ENCODE measurements around the gene STXBP5L. TPM values are rescaled to one million over a fixed set of nuclear protein-coding genes. Genes with fewer than 3 reads are reported as not detected.
A peak's percentile ranks its signal among the peaks of the same experiment; 100 is the strongest.
"Not testable (repeated sequence)": the region's sequence is repeated elsewhere in the genome, so short reads cannot be mapped to it uniquely, and the experiment has no call there.

STXBP5L gene
- total RNA-seq, 2 donors from 2014 or later: not detected

DNA sequence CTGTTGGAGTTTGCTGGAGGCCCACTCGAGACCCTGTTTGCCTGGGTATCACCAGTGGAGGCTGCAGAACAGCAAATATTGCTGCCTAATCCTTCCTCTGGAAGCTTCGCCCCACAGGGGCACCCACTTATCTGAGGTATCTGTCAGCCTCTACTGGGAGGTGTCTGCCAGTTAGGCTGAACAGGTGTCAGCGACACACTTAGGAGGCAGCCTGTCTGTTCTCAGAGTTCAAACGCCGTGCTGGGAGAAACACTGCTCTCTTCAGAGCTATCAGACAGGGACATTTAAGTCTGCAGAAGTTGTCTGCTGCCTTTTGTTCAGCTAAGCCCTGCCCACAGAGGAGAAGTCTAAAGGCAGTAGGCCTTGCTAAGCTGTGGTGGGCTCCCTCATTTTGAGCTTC is 448.0 kb downstream of the STXBP5L start:
- H3K4me3 Mint-ChIP-seq; H3K27me3 Mint-ChIP-seq; H3K36me3 Mint-ChIP-seq; DNase-seq (ENCODE audit: low spot score); H3K27ac Mint-ChIP-seq; ATAC-seq; H3K4me1 Mint-ChIP-seq (ENCODE audit: low read depth in 2 of 2): not testable (repeated sequence)
- H3K9me3 Mint-ChIP-seq: peaks cover 35% of the 10 kb centered on the region

DNA sequence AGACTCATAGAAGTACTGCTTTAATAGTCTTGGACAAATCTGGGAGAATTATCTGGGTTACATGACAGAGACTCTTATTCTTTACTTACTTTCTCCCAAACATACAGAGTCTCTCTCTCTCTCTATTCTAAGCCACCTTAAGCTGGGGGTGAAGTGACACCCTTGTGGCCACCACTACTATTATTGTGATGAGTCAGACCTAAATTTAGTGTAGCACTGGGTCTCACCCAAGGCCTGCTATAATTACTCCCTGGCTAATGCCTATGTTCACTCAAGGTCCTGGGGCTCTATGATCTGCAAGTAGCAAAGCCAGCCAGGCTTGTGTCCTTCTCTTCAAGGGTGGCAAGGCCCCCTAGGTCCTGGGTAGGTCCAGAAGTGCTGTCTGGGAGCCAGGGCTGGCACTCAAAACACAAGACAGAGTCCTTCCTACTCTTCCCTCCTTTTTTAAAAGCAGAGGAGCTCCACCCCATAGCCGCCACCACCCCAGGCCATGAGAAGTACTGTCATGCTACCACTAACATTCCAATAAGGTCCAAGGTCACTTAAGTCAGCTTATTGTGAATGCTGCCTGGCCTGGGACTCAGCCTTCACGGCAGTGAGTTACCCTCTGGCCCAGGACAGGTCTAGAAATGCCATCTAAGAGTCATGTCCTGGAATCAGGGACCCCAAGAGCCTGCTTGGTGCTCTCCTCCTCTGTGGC is 454.2 kb downstream of the STXBP5L start:
- peaks cover 14% of the 10 kb centered on the region for H3K9me3 Mint-ChIP-seq

DNA sequence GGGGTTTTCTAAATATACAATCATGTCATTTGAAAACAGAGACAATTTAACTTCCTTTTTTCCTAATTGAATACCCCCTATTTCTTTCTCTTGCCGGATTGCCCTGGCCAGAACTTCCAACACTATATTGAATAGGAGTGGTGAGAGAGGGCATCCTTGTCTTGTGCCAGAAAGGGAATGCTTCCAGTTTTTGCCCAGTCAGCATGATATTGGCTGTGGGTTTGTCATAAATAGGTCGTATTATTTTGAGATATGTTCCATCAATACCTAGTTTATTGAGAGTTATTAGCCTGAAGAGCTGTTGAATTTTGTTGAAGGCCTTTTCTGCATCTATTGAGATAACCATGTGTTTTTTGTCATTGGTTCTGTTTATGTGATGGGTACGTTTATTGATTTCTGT is 480.3 kb downstream of the STXBP5L start:
- not testable (repeated sequence) for DNase-seq (ENCODE audit: low spot score); ATAC-seq; H3K36me3 Mint-ChIP-seq; H3K4me1 Mint-ChIP-seq (ENCODE audit: low read depth in 2 of 2); H3K27ac Mint-ChIP-seq; H3K4me3 Mint-ChIP-seq
- Mint-ChIP-seq H3K27me3 (peaks cover 0 to 16% of the 10 kb centered on the region in 2 donors), H3K9me3 (peaks cover 12% of the 10 kb centered on the region)

More for the DNA sequence above, 454.2 kb downstream of the STXBP5L start:
- no peak for ATAC-seq
- H3K4me1 Mint-ChIP-seq (ENCODE audit: low read depth in 2 of 2): no peaks in the 10 kb centered on the region
- no peaks in the 10 kb centered on the region for H3K36me3 Mint-ChIP-seq
- H3K4me3 Mint-ChIP-seq: no peak overlapping the region
- no peak overlapping the region for H3K27ac Mint-ChIP-seq
- peaks cover 0 to 6% of the 10 kb centered on the region in 2 donors for H3K27me3 Mint-ChIP-seq
- DNase-seq (ENCODE audit: low spot score): no peak

DNA sequence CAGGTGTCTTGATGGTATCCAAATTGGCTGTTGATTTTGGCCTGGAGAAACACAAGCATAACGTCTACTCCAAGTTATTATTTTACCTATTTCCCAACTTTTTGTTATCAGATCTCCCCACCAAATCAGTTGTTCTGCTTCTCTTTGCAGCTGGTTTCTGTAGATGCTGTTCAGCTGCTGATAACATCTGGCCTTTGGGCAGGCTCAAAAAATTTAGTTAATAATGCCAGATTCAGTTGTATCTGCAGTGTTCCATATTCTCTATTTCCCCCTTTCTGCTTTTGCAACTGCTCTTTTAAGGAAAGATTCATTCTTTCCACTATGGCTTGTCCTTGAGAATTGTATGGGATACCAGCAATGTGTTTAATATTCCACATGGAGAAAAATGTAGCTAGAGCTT is 488.0 kb downstream of the STXBP5L start:
- H3K36me3 Mint-ChIP-seq; DNase-seq (ENCODE audit: low spot score); H3K9me3 Mint-ChIP-seq; ATAC-seq; H3K27me3 Mint-ChIP-seq; H3K27ac Mint-ChIP-seq; H3K4me1 Mint-ChIP-seq (ENCODE audit: low read depth in 2 of 2); H3K4me3 Mint-ChIP-seq: not testable (repeated sequence)

DNA sequence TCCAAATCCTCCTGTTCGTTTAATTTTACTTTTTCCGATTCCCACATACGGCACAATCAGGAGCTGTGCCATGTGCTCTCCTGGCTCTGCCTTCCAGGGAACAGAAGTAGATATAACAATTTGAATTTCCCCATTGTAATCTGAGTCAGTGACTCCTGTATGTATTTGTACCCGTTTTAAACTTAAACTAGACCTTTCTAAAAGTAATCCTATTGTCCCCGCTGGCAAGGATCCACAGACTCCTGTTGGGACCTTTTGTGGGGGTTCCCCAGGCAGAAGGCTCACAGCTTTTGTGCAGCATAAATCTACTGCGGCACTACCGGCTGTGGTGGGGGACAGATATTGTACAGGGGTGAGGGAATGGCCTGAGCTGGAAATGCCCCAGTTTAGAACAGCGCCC is 490.0 kb downstream of the STXBP5L start:
- not testable (repeated sequence) for H3K27me3 Mint-ChIP-seq; H3K27ac Mint-ChIP-seq; H3K36me3 Mint-ChIP-seq; H3K4me3 Mint-ChIP-seq; DNase-seq (ENCODE audit: low spot score); ATAC-seq; H3K4me1 Mint-ChIP-seq (ENCODE audit: low read depth in 2 of 2); H3K9me3 Mint-ChIP-seq

DNA sequence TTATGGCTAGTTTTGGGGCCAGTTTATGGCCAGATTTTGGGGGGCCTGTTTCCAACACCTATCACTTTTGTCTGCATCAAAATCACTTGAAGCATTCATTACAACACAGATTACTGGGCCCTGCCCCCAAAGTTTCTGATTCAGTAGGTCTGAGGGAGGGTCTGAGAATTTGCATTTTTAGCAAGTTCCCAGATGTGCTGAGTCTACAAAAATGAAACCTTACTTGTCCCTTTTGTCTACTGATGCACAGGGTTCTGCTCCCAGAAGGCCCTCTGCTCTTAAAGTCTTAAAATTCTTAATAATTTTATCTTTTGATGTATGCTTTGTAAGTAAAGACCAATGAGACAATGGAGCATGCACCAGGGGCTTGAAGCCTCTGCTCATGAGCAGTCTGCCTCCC is 491.8 kb downstream of the STXBP5L start:
- Mint-ChIP-seq H3K36me3 (no peaks in the 10 kb centered on the region), H3K4me1 (ENCODE audit: low read depth in 2 of 2) (no peaks in the 10 kb centered on the region), H3K4me3 (no peak overlapping the region), H3K27ac (no peak overlapping the region), H3K9me3 (peaks cover 2% of the 10 kb centered on the region), H3K27me3 (peaks cover 5 to 7% of the 10 kb centered on the region in 2 donors)
- no peak for DNase-seq (ENCODE audit: low spot score)
- no peak for ATAC-seq

DNA sequence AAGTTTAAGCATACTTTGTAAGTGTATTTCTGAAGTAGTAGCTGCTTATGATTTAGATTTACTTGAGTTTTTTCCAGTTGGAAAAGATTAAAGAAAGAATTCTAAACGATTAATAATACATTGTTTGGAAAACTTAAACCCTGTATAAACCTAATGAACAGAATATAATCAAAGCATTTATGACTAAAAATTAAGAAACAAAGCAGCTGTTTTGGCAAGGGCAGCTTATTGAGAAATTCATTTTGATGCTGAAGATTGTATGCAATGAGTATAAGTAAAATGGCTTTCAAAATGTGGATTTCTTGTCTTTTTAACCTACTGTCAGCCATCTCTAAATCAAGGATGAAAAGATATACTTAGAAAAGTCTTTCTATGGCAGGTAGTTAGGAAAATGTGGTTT is 497.6 kb downstream of the STXBP5L start:
- H3K4me3 Mint-ChIP-seq: no peak overlapping the region
- ATAC-seq: no peak
- H3K36me3 Mint-ChIP-seq: no peaks in the 10 kb centered on the region
- no peak for DNase-seq (ENCODE audit: low spot score)
- no peaks in the 10 kb centered on the region for H3K9me3 Mint-ChIP-seq
- H3K27ac Mint-ChIP-seq: no peak overlapping the region
- no peaks in the 10 kb centered on the region for H3K4me1 Mint-ChIP-seq (ENCODE audit: low read depth in 2 of 2)
- H3K27me3 Mint-ChIP-seq: peaks cover 4 to 14% of the 10 kb centered on the region in 2 donors

DNA sequence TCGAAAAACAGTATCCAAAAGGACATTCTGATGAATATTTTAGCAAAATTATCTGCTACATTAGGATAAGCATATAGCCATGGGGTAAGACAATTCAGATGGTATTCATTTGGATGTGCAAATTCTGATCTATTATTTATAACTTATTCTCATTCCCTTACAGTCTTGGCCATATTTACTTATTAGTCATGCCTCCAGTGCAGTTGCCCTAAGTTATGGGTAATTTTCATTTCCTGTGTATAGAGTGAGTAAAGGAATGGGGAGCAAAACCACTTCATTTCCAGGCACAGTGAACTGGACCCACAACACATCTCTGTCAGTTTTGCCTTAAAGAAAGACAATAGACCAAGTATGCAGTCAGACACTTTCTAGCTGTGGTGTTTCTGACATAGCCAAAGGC is 503.5 kb downstream of the STXBP5L start:
- Mint-ChIP-seq H3K4me3 (no peak overlapping the region), H3K27me3 (peaks cover 4 to 10% of the 10 kb centered on the region in 2 donors), H3K27ac (no peak overlapping the region), H3K4me1 (ENCODE audit: low read depth in 2 of 2) (no peaks in the 10 kb centered on the region), H3K36me3 (no peaks in the 10 kb centered on the region), H3K9me3 (no peaks in the 10 kb centered on the region)
- no peak for ATAC-seq
- no peak for DNase-seq (ENCODE audit: low spot score)

DNA sequence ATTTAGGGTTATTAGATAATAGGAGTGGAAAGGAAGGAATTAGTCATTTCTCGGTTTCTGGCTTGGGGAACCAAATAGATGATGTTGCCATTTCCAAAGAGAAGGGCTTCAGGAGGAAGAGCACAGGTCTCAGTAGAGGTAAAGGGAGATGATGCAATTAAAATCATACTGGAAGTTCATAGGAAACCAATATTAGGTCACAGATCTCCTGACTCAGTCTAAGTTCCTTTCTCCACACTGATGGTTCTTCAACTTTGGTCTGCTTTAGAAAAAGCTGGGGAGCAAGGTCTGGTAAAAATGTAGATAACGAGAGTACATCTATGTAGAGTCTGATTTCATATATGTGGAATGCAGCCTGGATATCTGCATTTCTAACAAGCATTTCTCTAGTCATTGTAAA is 506.9 kb downstream of the STXBP5L start:
- H3K9me3 Mint-ChIP-seq: no peaks in the 10 kb centered on the region
- no peaks in the 10 kb centered on the region for H3K4me1 Mint-ChIP-seq (ENCODE audit: low read depth in 2 of 2)
- H3K27ac Mint-ChIP-seq: no peak overlapping the region
- no peaks in the 10 kb centered on the region for H3K27me3 Mint-ChIP-seq
- H3K4me3 Mint-ChIP-seq: no peak overlapping the region
- no peaks in the 10 kb centered on the region for H3K36me3 Mint-ChIP-seq
- no peak for ATAC-seq
- no peak for DNase-seq (ENCODE audit: low spot score)

DNA sequence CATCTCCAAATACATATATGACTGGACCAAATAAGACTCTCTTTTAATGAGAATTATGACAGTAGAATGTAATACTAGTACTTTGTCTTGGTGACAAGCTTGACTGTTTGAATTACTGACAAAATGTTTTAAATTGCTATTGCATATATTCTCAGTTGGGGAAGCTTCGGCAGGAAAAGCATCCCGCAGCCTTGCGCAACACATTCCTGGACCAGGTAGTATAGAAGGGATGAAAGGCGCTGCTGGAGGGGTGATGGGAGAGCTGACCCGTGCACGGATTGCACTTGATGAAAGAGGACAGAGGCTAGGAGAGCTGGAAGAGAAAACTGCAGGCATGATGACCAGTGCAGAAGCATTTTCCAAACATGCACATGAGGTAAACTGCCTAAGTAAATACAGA is 510.2 kb downstream of the STXBP5L start:
- Mint-ChIP-seq H3K27me3 (no peaks in the 10 kb centered on the region), H3K27ac (no peak overlapping the region), H3K4me3 (no peak overlapping the region), H3K9me3 (no peaks in the 10 kb centered on the region), H3K4me1 (ENCODE audit: low read depth in 2 of 2) (no peaks in the 10 kb centered on the region), H3K36me3 (no peaks in the 10 kb centered on the region)
- ATAC-seq (no peak), DNase-seq (ENCODE audit: low spot score) (no peak)

DNA sequence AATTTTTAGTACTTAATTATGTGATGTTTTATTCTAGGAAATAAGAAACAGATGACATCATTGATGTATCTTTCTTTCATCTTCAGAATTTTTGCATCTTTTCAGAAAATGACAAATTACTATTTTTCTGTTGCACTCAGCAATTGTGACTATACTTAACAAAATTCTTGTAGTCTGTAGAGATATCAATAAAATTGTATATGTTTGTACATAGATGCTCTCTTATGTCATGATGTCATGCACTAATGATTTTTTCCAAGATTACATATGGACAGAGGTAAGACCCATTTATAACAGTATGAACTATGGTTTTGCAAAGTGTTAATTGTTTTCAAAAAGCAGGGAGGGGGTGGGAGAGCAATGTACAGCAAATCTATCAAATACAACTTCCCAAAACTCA is 516.5 kb downstream of the STXBP5L start:
- Mint-ChIP-seq H3K4me3 (no peak overlapping the region), H3K9me3 (no peaks in the 10 kb centered on the region)

DNA sequence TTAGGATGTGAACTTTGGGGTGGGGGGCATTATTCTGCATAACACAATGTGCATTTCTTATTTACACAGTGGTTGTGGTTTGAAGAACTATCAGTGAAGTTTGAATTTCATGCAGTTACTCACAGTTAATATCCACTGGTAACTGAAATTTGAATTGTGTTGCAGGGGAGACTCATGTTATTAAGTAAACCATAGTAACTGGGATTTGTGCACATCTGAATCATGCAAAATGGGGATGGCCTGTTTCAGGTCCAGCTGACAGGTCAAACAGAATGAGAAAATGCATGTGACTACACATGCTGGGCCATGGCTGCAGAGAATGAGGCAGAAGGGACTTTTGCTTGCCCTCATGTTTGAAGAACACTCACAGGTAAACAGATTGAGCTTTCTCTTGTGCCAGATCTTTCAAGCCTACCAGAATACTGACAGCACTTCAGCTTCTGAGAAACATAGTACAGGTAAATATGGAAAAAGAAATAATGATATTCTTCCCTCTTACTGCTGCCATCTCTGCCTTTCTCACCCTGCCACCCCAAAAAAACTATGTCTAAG is 522.7 kb downstream of the STXBP5L start:
- Mint-ChIP-seq H3K4me1 (ENCODE audit: low read depth in 2 of 2) (peaks cover 9 to 12% of the 10 kb centered on the region in 2 donors), H3K27ac (no peak overlapping the region), H3K36me3 (peaks cover 10% of the 10 kb centered on the region), H3K4me3 (no peak overlapping the region), H3K27me3 (no peaks in the 10 kb centered on the region), H3K9me3 (no peaks in the 10 kb centered on the region)
- DNase-seq (ENCODE audit: low spot score) (no peak), ATAC-seq (no peak)

More for the DNA sequence above, 516.5 kb downstream of the STXBP5L start:
- no peak overlapping the region for H3K27ac Mint-ChIP-seq
- no peaks in the 10 kb centered on the region for H3K36me3 Mint-ChIP-seq
- DNase-seq (ENCODE audit: low spot score) (no peak), ATAC-seq (no peak)
- no peaks in the 10 kb centered on the region for H3K4me1 Mint-ChIP-seq (ENCODE audit: low read depth in 2 of 2)
- no peaks in the 10 kb centered on the region for H3K27me3 Mint-ChIP-seq

DNA sequence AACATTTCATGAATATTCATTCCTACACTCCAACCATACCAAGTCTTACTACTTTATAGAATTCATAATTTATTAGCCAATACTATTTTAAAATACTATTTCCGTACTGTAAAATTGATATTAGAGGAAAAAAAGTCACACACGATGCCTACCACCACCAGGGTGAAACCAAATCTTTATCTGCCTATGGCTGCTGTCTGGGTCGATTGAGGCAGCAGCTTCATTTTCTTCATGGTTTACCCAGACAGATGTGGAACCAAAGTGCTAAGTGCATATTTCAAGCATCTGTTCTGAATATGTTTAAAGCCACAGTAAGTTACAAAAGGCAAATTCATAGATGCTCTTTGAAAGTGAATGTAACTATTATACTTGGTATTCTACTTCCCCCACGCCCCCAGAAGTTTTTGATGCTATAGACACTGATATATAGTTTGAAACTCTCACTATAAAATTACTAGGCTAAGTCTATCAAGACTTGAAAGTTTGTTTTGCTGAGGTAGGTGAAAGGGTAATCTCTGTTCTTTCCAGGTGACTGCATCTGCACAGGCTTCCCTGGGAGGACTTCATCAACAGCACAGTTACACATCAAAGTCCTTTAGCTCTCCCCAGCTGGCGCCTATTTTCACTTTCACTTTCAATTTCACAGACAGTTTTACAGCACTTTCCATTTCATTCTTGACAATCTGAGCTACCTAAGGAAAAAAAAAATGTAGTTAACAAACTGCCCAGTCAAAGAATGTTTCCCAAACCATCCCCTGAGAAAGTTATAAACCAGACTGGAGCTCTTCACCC is 523.9 kb downstream of the STXBP5L start:
- peaks cover 10% of the 10 kb centered on the region for H3K36me3 Mint-ChIP-seq
- H3K4me1 Mint-ChIP-seq (ENCODE audit: low read depth in 2 of 2): peaks cover 9 to 12% of the 10 kb centered on the region in 2 donors
- peak overlapping the region; percentile 50 to 54 for H3K27ac Mint-ChIP-seq
- peak overlapping the region; percentile 47 for H3K4me3 Mint-ChIP-seq
- DNase-seq (ENCODE audit: low spot score) (peak; percentile 74), ATAC-seq (peak; percentile 84 to 91)
- no peaks in the 10 kb centered on the region for H3K9me3 Mint-ChIP-seq
- no peaks in the 10 kb centered on the region for H3K27me3 Mint-ChIP-seq

DNA sequence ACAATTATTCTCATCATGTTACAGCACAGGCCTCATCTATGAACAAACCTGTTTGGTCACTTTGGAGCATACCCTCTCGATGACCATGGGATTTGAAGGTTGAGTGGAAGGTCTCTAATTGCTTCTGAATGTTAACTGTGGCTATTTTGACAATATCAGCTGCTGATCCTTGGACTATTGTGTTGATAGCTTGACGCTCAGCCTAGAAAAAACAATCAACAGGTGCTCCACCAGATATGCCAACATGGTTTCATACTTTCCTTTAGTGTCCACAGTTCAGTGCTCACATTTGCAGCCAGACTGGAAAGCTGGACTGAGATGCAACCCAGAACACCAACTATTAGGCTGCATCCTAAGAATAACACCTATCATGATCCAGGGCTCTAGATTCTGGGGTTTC is 528.1 kb downstream of the STXBP5L start:
- Mint-ChIP-seq H3K4me1 (ENCODE audit: low read depth in 2 of 2) (peaks cover 9 to 12% of the 10 kb centered on the region in 2 donors), H3K27ac (no peak overlapping the region), H3K4me3 (no peak overlapping the region), H3K27me3 (no peaks in the 10 kb centered on the region), H3K9me3 (no peaks in the 10 kb centered on the region), H3K36me3 (peaks cover 5% of the 10 kb centered on the region)
- DNase-seq (ENCODE audit: low spot score) (no peak), ATAC-seq (no peak)

All from natural killer cell treated with Interleukin-12 subunit alpha and Interleukin-12 subunit beta and Interleukin-15 and Interleukin-18, amount 100 ng/mL, for 72 hours (primary cell).